Measurements from ENCODE around the gene POR. TPM values are rescaled to one million over a fixed set of nuclear protein-coding genes. Genes with fewer than 3 reads are reported as not detected.
"Not testable (repeated sequence)": the region's sequence is repeated elsewhere in the genome, so short reads cannot be mapped to it uniquely, and the experiment has no call there.

POR gene
- total RNA-seq, 1 experiment from 2014 or later: 70.9 TPM

- DNase-seq (ENCODE audit: low spot score): no peak
These were observed 74.8 kb downstream of the POR start for GRCh38 chr7:75989500-75990388.

- no peak for DNase-seq (ENCODE audit: low spot score)
These were observed 76.7 kb downstream of the POR start for GRCh38 chr7:75991531-75992082.

GRCh38 chr7:75992083-75992755 lies 77.3 kb downstream of the POR start:
- DNase-seq (ENCODE audit: low spot score): no peak

- DNase-seq (ENCODE audit: low spot score): peak; percentile 54
These were observed 78.9 kb downstream of the POR start for GRCh38 chr7:75993689-75994387.

GRCh38 chr7:75994388-75995051 lies 79.6 kb downstream of the POR start, which contains the start of gene TMEM120A:
TSS of gene TMEM120A (minus strand) at chr7:75994595. CDS start at chr7:75994570, 25 bp downstream.
- peak; percentile 89 for DNase-seq (ENCODE audit: low spot score)

- no peak for DNase-seq (ENCODE audit: low spot score)
These were observed 80.1 kb downstream of the POR start for GRCh38 chr7:75995052-75995471.

GRCh38 chr7:75995996-75996395 lies 81.0 kb downstream of the POR start:
- no peak for DNase-seq (ENCODE audit: low spot score)

- DNase-seq (ENCODE audit: low spot score): no peak
These were observed 81.5 kb downstream of the POR start for GRCh38 chr7:75996476-75996875.

- no peak for DNase-seq (ENCODE audit: low spot score)
These were observed 83.1 kb downstream of the POR start for GRCh38 chr7:75998038-75998437.

GRCh38 chr7:76000566-76000965 lies 85.6 kb downstream of the POR start:
- no peak for DNase-seq (ENCODE audit: low spot score)

GRCh38 chr7:76002139-76002538 lies 87.2 kb downstream of the POR start:
- no peak for DNase-seq (ENCODE audit: low spot score)

GRCh38 chr7:76002822-76003221 lies 87.9 kb downstream of the POR start:
- no peak for DNase-seq (ENCODE audit: low spot score)

- DNase-seq (ENCODE audit: low spot score): no peak
These were observed 88.4 kb downstream of the POR start for GRCh38 chr7:76003351-76003750.

GRCh38 chr7:76005004-76005403 lies 90.0 kb downstream of the POR start:
- DNase-seq (ENCODE audit: low spot score): not testable (repeated sequence)

GRCh38 chr7:76008156-76008687 lies 93.3 kb downstream of the POR start:
- DNase-seq (ENCODE audit: low spot score): no peak

- DNase-seq (ENCODE audit: low spot score): no peak
These were observed 95.0 kb downstream of the POR start for GRCh38 chr7:76009672-76010600.

GRCh38 chr7:76011442-76011861 lies 96.5 kb downstream of the POR start:
- no peak for DNase-seq (ENCODE audit: low spot score)

GRCh38 chr7:76016191-76016947 lies 101.4 kb downstream of the POR start:
- DNase-seq (ENCODE audit: low spot score): peak; percentile 51

- DNase-seq (ENCODE audit: low spot score): not testable (repeated sequence)
These were observed 103.6 kb downstream of the POR start for GRCh38 chr7:76018520-76018919.
